Tibial artery (tissue), 4 donors: ENCODE data around the gene RPL10A.

ENCODE experiments used
- DNase-seq, 2 donors: peaks; one replicate each; pipeline ENCODE4 v3.0.0-alpha.2; 2019
- H3K27ac ChIP-seq, 2 donors: fragments of 200-600 bp; sonication (generic) in 1 of 2; 1 replicate in 1 of 2; 2 replicates in 1 of 2; pipeline ENCODE4 v1.5.1; 2018 to 2019; ENCODE audit warnings: mild to moderate bottlenecking in 1 of 2
- H3K27me3 ChIP-seq, 2 donors: fragments of 200-600 bp; sonication (generic) in 1 of 2; one replicate each; pipeline versions ENCODE4 v1.5.1 to v1.6.0; 2016 to 2019
- H3K36me3 ChIP-seq, 3 donors: fragments of 200-600 bp; sonication (generic) in 2 of 3; one replicate each; pipeline ENCODE4 v1.5.1; 2016 to 2019; ENCODE audit warnings: mild to moderate bottlenecking in 2 of 3
- H3K4me1 ChIP-seq, 4 donors: fragments of 200-600 bp; sonication (generic) in 2 of 4; 1 replicate in 3 of 4; 2 replicates in 1 of 4; pipeline ENCODE4 v1.5.1; 2016 to 2019
- H3K4me3 ChIP-seq, 2 donors: fragments of 200-600 bp; sonication (generic) in 1 of 2; 1 replicate in 1 of 2; 2 replicates in 1 of 2; pipeline ENCODE4 v1.5.1; 2018 to 2019; ENCODE audit warnings: mild to moderate bottlenecking in 2 of 2
- H3K9me3 ChIP-seq, 3 donors: fragments of 200-600 bp; sonication (generic) in 1 of 3; one replicate each; pipeline ENCODE4 v1.5.1; 2016 to 2019
- CTCF ChIP-seq, 2 experiments: fragments of 200-600 bp in 1 of 2; fragments of 450-650 bp in 1 of 2; IDR thresholded peaks; one replicate each; pipeline ENCODE4 v1.5.1; 2017 to 2019; ENCODE audit warnings: antibody characterized with exemption in 2 of 2, mild to moderate bottlenecking in 1 of 2, moderate library complexity in 1 of 2
- intact Hi-C: fragments of 100-400 bp; cut with DNase I; formaldehyde crosslinking; loops from one replicate; pipeline ENCODE4 v1.15.0; 2023; ENCODE audit warnings: low total_unique reads

RPL10A gene

GRCh38 chr6:35499372-35499771 lies 31.2 kb downstream of the RPL10A start:
- H3K4me3 ChIP-seq: no peak overlapping the region
- DNase-seq: no peak
- TF ChIP-seq CTCF (IDR thresholded peaks at IDR 0.05): no peak
- H3K36me3 ChIP-seq: no peaks in the 10 kb centered on the region
- peaks cover 0 to 33% (median 20%) of the 10 kb centered on the region in 4 donors for H3K4me1 ChIP-seq
- H3K27me3 ChIP-seq: peaks cover 0 to 15% of the 10 kb centered on the region in 2 donors
- intact Hi-C loops: no loop called here
- H3K27ac ChIP-seq: no peak overlapping the region
- H3K9me3 ChIP-seq: no peaks in the 10 kb centered on the region

- Histone ChIP-seq H3K27me3 (peaks cover 0 to 28% of the 10 kb centered on the region in 2 donors), H3K36me3 (no peaks in the 10 kb centered on the region), H3K9me3 (no peaks in the 10 kb centered on the region), H3K4me3 (no peak overlapping the region), H3K27ac (no peak overlapping the region), H3K4me1 (peaks cover 0 to 20% (median 8%) of the 10 kb centered on the region in 4 donors)
- DNase-seq: no peak
- intact Hi-C loops: no loop called here
- no peak for TF ChIP-seq CTCF (IDR thresholded peaks at IDR 0.05)
These were observed 32.6 kb downstream of the RPL10A start for GRCh38 chr6:35500782-35501181.

- no peak overlapping the region for H3K27ac ChIP-seq
- H3K36me3 ChIP-seq: no peaks in the 10 kb centered on the region
- no peak for TF ChIP-seq CTCF (IDR thresholded peaks at IDR 0.05)
- H3K4me1 ChIP-seq: peaks cover 0 to 25% (median 8%) of the 10 kb centered on the region in 4 donors
- no peaks in the 10 kb centered on the region for H3K9me3 ChIP-seq
- no peak for DNase-seq
- intact Hi-C loops: no loop called here
- H3K27me3 ChIP-seq: peaks cover 0 to 38% of the 10 kb centered on the region in 2 donors
- no peak overlapping the region for H3K4me3 ChIP-seq
These were observed 33.6 kb downstream of the RPL10A start for GRCh38 chr6:35501784-35502183.

GRCh38 chr6:35503534-35503933 lies 35.3 kb downstream of the RPL10A start:
- no peak for DNase-seq
- intact Hi-C loops: no loop called here
- Histone ChIP-seq H3K4me3 (no peak overlapping the region), H3K9me3 (no peaks in the 10 kb centered on the region), H3K36me3 (no peaks in the 10 kb centered on the region), H3K27ac (no peak overlapping the region), H3K27me3 (peaks cover 0 to 54% of the 10 kb centered on the region in 2 donors), H3K4me1 (peaks cover 0 to 15% (median under 1%) of the 10 kb centered on the region in 4 donors)
- no peak for TF ChIP-seq CTCF (IDR thresholded peaks at IDR 0.05)

GRCh38 chr6:35505999-35506412 lies 37.8 kb downstream of the RPL10A start:
- Histone ChIP-seq H3K9me3 (no peaks in the 10 kb centered on the region), H3K27me3 (peaks cover 0 to 78% of the 10 kb centered on the region in 2 donors), H3K36me3 (no peaks in the 10 kb centered on the region), H3K4me3 (no peak overlapping the region), H3K4me1 (peaks cover 0 to 8% (median 0%) of the 10 kb centered on the region in 4 donors), H3K27ac (no peak overlapping the region)
- intact Hi-C loops: no loop called here
- no peak for DNase-seq
- no peak for TF ChIP-seq CTCF (IDR thresholded peaks at IDR 0.05)

- Histone ChIP-seq H3K9me3 (no peaks in the 10 kb centered on the region), H3K27ac (no peak overlapping the region), H3K27me3 (peaks cover 0 to 84% of the 10 kb centered on the region in 2 donors), H3K4me1 (peaks cover 0 to 11% (median 1%) of the 10 kb centered on the region in 4 donors), H3K36me3 (no peaks in the 10 kb centered on the region), H3K4me3 (no peak overlapping the region)
- DNase-seq: no peak
- intact Hi-C loops: no loop called here
- no peak for TF ChIP-seq CTCF (IDR thresholded peaks at IDR 0.05)
These were observed 38.3 kb downstream of the RPL10A start for GRCh38 chr6:35506536-35506935.
